HG03139 (cell line): ENCODE data around the gene NXPE4.
"Not testable (repeated sequence)": the region's sequence is repeated elsewhere in the genome, so short reads cannot be mapped to it uniquely, and the experiment has no call there.

ENCODE experiments used
- ATAC-seq: cut with Tn5 transposase; IDR thresholded peaks from one replicate; pipeline ENCODE4 v1.9.1; 2021; ENCODE audit not compliant: unreplicated experiment

Gene NXPE4

GRCh38 chr11:114610984-114611944 lies 15.7 kb upstream of the NXPE4 start:
- no peak for ATAC-seq

DNA sequence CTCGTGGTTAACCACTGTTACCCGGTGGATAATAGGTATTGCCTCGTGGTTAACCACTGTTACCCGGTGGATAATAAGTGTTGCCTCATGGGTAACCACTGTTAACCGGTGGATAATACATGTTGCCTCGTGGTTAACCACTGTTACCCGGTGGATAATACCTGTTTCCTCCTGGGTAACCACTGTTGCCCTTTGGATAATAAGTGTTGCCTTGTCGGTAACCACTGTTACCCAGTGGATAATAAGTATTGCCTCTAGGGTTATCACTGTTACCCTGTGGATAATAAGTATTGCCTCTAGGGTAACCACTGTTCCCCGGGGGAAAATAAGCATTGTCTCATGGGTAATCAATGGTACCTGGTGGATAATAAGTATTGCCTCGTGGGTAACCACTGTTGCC lies 15.0 kb upstream of the NXPE4 start:
- no peak for ATAC-seq

DNA sequence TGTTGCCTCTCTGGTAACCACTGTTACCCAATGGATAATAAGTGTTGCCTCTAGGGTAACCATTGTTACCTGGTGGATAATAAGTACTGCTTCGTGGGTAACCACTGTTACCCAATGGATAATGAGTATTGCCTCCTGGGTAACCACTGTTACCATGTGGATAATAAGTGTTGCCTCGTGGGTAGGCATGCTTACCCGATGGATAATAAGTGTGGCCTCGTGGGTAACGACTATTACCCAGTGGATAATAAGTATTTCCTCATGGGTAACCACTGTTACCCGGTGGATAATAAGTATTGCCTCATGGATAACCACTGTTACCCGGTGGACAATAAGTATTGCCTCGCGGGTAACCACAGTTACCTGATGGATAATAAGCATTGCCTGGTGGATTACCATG lies 13.8 kb upstream of the NXPE4 start:
- ATAC-seq: no peak

- not testable (repeated sequence) for ATAC-seq
Observed at GRCh38 chr11:114608605-114609004, 13.0 kb upstream of the NXPE4 start.

- ATAC-seq: no peak
Observed at GRCh38 chr11:114607753-114608459, 12.3 kb upstream of the NXPE4 start.

GRCh38 chr11:114606802-114607075 lies 11.2 kb upstream of the NXPE4 start:
- not testable (repeated sequence) for ATAC-seq

- no peak for ATAC-seq
Observed at GRCh38 chr11:114606003-114606801, 10.6 kb upstream of the NXPE4 start.

DNA sequence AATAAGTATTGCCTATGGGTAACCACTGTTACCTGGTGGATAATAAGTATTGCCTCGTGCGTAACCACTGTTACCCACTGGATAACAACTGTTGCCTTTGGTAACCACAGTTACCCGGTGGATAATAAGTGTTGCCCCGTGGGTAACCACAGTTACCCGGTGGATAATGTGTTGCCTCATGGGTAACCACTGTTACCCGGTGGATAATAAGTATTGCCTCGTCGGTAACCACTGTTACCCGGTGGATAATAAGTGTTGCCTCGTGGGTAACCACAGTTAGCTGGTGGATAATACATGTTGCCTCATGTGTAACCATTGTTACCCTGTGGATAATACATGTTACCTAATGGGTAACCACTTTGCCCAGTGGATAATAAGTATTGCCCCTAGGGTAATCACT lies 9.8 kb upstream of the NXPE4 start:
- ATAC-seq: no peak

GRCh38 chr11:114604886-114605285 lies 9.3 kb upstream of the NXPE4 start:
- ATAC-seq: no peak

DNA sequence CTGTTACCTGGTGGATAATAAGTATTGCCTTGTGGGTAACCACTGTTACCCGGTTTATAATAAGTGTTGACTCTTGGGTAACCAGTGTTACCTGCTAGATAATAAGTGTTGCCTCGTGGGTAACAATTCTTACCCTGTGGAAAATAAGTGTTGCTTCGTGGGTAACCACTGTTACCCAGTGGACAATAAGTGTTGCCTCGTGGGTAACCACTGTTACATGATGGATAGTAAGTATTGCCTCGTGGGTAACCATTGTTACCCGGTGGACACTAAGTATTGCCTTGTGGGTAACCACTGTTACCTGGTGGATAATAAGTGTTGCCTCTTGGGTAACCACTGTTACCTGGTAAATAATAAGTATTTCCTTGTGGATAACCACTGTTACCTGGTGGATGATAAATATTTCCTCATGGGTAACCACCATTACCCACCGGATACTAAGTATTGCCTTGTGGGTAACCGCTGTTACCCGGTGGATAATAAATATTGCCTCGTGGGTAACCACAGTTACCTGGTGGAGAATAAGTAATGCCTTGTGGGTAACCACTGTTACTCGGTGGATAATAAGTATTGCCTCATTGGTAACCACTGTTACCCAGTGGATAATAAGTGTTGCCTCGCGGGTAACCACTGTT lies 8.7 kb upstream of the NXPE4 start:
- no peak for ATAC-seq

- not testable (repeated sequence) for ATAC-seq
Observed at GRCh38 chr11:114603151-114603550, 7.6 kb upstream of the NXPE4 start.

- ATAC-seq: no peak
Observed at GRCh38 chr11:114598461-114598860, 2.9 kb upstream of the NXPE4 start.

GRCh38 chr11:114596175-114596919 lies 761 bp upstream of the NXPE4 start:
- no peak for ATAC-seq

GRCh38 chr11:114594703-114595102 lies 883 bp downstream of the NXPE4 start:
- no peak for ATAC-seq

DNA sequence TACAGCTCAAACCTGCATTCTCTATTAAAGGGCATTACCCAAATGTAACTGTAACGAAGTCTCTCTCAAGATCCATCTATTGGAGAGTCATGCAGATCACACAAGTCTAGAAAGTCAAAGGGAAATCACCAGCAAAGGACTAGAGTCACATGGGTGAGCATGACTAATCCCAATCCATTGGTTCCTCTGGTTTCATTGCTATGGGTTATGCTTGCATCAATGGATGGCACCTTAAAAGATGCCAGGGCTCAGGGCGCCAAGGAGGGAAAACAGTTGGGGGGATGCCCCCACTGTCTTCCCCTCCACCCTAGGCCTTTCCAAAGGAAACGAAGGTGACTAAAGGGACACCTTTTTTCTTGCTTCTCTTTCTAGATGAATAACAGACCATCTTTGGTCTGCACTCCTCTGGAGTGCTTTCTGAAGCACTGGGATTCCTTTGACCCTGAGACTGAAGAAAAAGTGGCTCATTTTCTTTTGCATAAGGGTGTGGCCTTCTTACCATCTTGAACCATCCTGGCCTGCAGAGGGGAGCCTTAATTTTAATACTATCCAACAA lies 8.1 kb downstream of the NXPE4 start:
- no peak for ATAC-seq

DNA sequence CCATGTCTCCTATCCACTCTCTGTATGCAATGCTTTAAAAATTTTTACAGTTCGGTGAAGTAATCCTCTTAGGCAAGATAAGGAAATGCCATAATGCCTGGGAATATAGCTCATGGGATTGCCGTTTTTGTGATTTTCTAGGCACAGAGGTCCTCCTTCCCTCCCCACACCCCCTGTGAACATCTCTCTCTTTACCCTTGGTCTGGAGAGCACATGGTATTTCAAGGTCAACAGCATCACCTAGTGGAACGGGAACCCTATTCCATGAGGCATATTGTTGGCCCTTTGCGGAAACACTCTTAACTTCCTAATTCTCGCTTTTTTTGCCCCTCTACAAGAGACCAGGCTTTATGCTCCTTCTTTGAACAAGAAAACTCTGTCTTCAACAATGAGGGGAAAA lies 8.8 kb downstream of the NXPE4 start:
- ATAC-seq: no peak

- no peak for ATAC-seq
Observed at GRCh38 chr11:114571712-114572111, 23.9 kb downstream of the NXPE4 start.

- no peak for ATAC-seq
Observed at GRCh38 chr11:114569801-114570200, 25.8 kb downstream of the NXPE4 start.

GRCh38 chr11:114566276-114566675 lies 29.3 kb downstream of the NXPE4 start:
- ATAC-seq: no peak

GRCh38 chr11:114564831-114565230 lies 30.8 kb downstream of the NXPE4 start:
- ATAC-seq: no peak
